ENCODE results near the gene MRPL2. TPM values are rescaled to one million over a fixed set of nuclear protein-coding genes. Genes with fewer than 3 reads are reported as not detected.

Gene MRPL2
- total and polyA plus RNA-seq, 8 donors = 35.2 to 48.0 (median 40.5) TPM

- H3K27me3 ChIP-seq = no peaks in the 10 kb centered on the region
- DNase-seq (no peak), ATAC-seq (peak; percentile 15)
- peaks cover 0 to 54% of the 10 kb centered on the region in 2 donors for H3K36me3 ChIP-seq
- H3K27ac ChIP-seq = peak overlapping the region; percentile 39 to 81
- peaks cover 14 to 52% of the 10 kb centered on the region in 2 donors for H3K4me1 ChIP-seq
- H3K4me3 ChIP-seq = peak overlapping the region; percentile 67 to 78
- TF ChIP-seq, protein P1, sequence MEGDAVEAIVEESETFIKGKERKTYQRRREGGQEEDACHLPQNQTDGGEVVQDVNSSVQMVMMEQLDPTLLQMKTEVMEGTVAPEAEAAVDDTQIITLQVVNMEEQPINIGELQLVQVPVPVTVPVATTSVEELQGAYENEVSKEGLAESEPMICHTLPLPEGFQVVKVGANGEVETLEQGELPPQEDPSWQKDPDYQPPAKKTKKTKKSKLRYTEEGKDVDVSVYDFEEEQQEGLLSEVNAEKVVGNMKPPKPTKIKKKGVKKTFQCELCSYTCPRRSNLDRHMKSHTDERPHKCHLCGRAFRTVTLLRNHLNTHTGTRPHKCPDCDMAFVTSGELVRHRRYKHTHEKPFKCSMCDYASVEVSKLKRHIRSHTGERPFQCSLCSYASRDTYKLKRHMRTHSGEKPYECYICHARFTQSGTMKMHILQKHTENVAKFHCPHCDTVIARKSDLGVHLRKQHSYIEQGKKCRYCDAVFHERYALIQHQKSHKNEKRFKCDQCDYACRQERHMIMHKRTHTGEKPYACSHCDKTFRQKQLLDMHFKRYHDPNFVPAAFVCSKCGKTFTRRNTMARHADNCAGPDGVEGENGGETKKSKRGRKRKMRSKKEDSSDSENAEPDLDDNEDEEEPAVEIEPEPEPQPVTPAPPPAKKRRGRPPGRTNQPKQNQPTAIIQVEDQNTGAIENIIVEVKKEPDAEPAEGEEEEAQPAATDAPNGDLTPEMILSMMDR (IDR thresholded peaks at IDR 0.05) = no peak
- intact Hi-C loops (cut with DNase I) = no loop called here
- no peaks in the 10 kb centered on the region for H3K9me3 ChIP-seq
Observed at GRCh38 chr6:43013097-43013842, 46.0 kb downstream of the MRPL2 start.

- Histone ChIP-seq H3K4me3 (peak overlapping the region in 1 of 2 donors; percentile 78), H3K27ac (peak overlapping the region in 1 of 2 donors; percentile 81), H3K4me1 (peaks cover 14 to 48% of the 10 kb centered on the region in 2 donors), H3K36me3 (peaks cover 0 to 54% of the 10 kb centered on the region in 2 donors), H3K27me3 (no peaks in the 10 kb centered on the region), H3K9me3 (no peaks in the 10 kb centered on the region)
- no peak for ATAC-seq
- no peak for DNase-seq
- TF ChIP-seq, protein P1 (IDR thresholded peaks at IDR 0.05) = no peak
- intact Hi-C loops (cut with DNase I) = no loop called here
Observed at GRCh38 chr6:43012364-43012763, 46.9 kb downstream of the MRPL2 start.

- no peaks in the 10 kb centered on the region for H3K9me3 ChIP-seq
- DNase-seq (no peak), ATAC-seq (no peak)
- TF ChIP-seq, protein P1 (IDR thresholded peaks at IDR 0.05) = no peak
- peaks cover 0 to 63% of the 10 kb centered on the region in 2 donors for H3K36me3 ChIP-seq
- H3K4me3 ChIP-seq = no peak overlapping the region
- H3K27me3 ChIP-seq = no peaks in the 10 kb centered on the region
- intact Hi-C loops (cut with DNase I) = no loop called here
- H3K27ac ChIP-seq = no peak overlapping the region
- H3K4me1 ChIP-seq = peaks cover 14 to 36% of the 10 kb centered on the region in 2 donors
Observed at GRCh38 chr6:43011207-43011606, 48.0 kb downstream of the MRPL2 start.

- intact Hi-C loops (cut with DNase I) = no loop called here
- Histone ChIP-seq H3K4me3 (no peak overlapping the region), H3K36me3 (peaks cover 0 to 69% of the 10 kb centered on the region in 2 donors), H3K9me3 (no peaks in the 10 kb centered on the region), H3K4me1 (peaks cover 7 to 18% of the 10 kb centered on the region in 2 donors), H3K27me3 (no peaks in the 10 kb centered on the region), H3K27ac (no peak overlapping the region)
- ATAC-seq = no peak
- peak in 1 of 4 donors; percentile 20 for DNase-seq
- TF ChIP-seq, protein P1 (IDR thresholded peaks at IDR 0.05) = no peak
Observed at GRCh38 chr6:43009124-43009523, 50.1 kb downstream of the MRPL2 start.

GRCh38 chr6:43007126-43007525 lies 52.1 kb downstream of the MRPL2 start:
- intact Hi-C loops (cut with DNase I) = no loop called here
- ATAC-seq (no peak), DNase-seq (peak in 1 of 4 donors; percentile 8)
- no peak overlapping the region for H3K27ac ChIP-seq
- H3K9me3 ChIP-seq = no peaks in the 10 kb centered on the region
- no peak overlapping the region for H3K4me3 ChIP-seq
- H3K36me3 ChIP-seq = peaks cover 0 to 70% of the 10 kb centered on the region in 2 donors
- peaks cover 0 to 4% of the 10 kb centered on the region in 2 donors for H3K4me1 ChIP-seq
- TF ChIP-seq, protein P1 (IDR thresholded peaks at IDR 0.05) = no peak
- no peaks in the 10 kb centered on the region for H3K27me3 ChIP-seq

All from left lung (tissue), 10 donors.